K562 (cell line): ENCODE data around the gene MPPED1. TPM values are rescaled to one million over a fixed set of nuclear protein-coding genes. Genes with fewer than 3 reads are reported as not detected.

Source experiments
- JUND ChIP-seq, 2 experiments: IDR thresholded peaks; 2 replicates in 1 of 2; 3 replicates in 1 of 2; pipeline ENCODE4 v1.6.1; 2011; ENCODE audit warnings: borderline replicate concordance in 2 of 2, low read depth in 2 of 2, low read length in 2 of 2, improper control_type of control experiment in 1 of 2, missing biosample characterization in 1 of 2, missing genetic modification characterization in 1 of 2, missing genetic modification reagents in 1 of 2
- NFATC3 ChIP-seq: fragments of 450-650 bp; IDR thresholded peaks from 2 replicates; pipeline ENCODE4 v1.6.1; 2017; ENCODE audit warnings: mild to moderate bottlenecking
- RREB1 ChIP-seq: fragments of 250-450 bp; sonication (Bioruptor Pico); IDR thresholded peaks from 2 replicates; pipeline ENCODE4 v1.4.0; 2020
- SIN3A ChIP-seq, 2 experiments: fragments of 150-350 bp in 1 of 2; IDR thresholded peaks; 2 replicates each; pipeline ENCODE4 v1.6.1; 2011 to 2016; ENCODE audit warnings: borderline replicate concordance in 2 of 2, low read depth in 2 of 2, low read length in 2 of 2, mild to moderate bottlenecking in 2 of 2, moderate library complexity in 2 of 2; ENCODE audit not compliant: control insufficient read depth in 1 of 2
- SP1 ChIP-seq: sonication (generic); formaldehyde crosslinking; IDR thresholded peaks from 2 replicates; pipeline ENCODE4 v1.8.1; 2022; ENCODE audit warnings: mild to moderate bottlenecking, missing genetic modification reagents
- ZBTB5 ChIP-seq: fragments of 450-650 bp; IDR thresholded peaks from 2 replicates; pipeline ENCODE4 v1.6.1; 2017; ENCODE audit warnings: antibody characterized with exemption
- polyA plus RNA-seq, 8 experiments: library from polyadenylated mRNA; depleted of rRNA in 4 of 8; stranded (reverse) in 5 of 8; unstranded in 3 of 8; fragments of >200 nt; fragmentation: Nextera tagmentation in 2 of 8; fragmentation: Illumina TruSeq in 1 of 8; extraction: Ambion mirVana in 2 of 8; extraction: Trizol in 1 of 8; gene quantifications; 2 replicates each; pipeline versions ENCODE4 v1.2.1 to v1.2.3, GENCODE V29; 2011 to 2014; ENCODE audit warnings: inconsistent platforms in 1 of 8, missing spikeins in 1 of 8
- total RNA-seq, 7 experiments: library from RNA; depleted of rRNA in 6 of 7; stranded (reverse); fragments of >200 nt in 6 of 7; fragmentation: Illumina TruSeq in 2 of 7; extraction: Trizol in 2 of 7; gene quantifications; 2 replicates each; pipeline versions ENCODE4 v1.2.1 to v1.2.3, GENCODE V29; 2011 to 2021; ENCODE audit warnings: low replicate concordance in 1 of 7

Gene MPPED1
- total and polyA plus RNA-seq, 9 of the 15 experiments (the other 6 are each of a cell fraction or from before 2014, with no cell fraction given): not detected

DNA sequence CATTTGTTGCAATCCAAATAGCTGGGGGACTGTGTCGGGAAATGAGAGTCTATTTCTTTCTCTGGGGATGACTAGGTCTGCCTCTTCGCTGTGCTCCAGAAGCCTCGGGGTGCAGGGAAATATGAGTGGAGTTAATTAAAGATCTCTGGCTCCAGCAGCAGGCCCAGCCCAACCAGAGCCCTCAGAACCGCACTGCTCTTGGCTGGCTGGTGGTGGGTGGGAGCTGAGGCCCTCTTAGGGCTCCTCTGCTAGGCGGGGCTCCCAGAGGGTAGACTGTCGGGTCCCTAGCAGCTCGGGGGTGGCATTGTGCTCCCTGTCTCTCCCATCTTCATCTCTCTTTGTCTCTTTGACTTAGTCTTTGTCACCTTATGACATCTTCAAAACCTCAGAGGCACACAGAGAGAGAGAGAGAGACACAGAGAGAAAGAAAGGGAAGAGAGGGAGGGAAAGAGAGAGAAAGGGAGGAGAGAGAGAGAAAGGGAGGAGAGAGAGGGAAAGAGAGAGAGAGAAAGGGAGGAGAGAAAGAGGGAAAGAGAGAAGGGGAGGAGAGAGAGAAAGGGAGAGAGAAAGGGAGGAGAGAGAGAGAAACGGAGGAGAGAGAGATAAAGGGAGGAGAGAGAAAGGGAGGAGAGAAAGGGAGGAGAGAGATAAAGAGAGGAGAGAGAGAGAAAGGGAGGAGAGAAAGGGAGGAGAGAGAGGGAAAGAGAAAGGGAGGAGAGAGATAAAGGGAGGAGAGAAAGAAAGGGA lies 20.2 kb downstream of the MPPED1 start (continued):
- TF ChIP-seq RREB1 (CRISPR knock-in tag): no peak
- no peak for TF ChIP-seq SP1 (CRISPR knock-in tag)
- TF ChIP-seq NFATC3: no peak
- no peak for TF ChIP-seq JUND (IDR thresholded peaks at IDR 0.05; ENCODE audit: borderline replicate concordance, low read depth, low read length)
- TF ChIP-seq JUND (tag; IDR thresholded peaks at IDR 0.05; ENCODE audit: borderline replicate concordance, low read depth, low read length): no peak
- TF ChIP-seq SIN3A (IDR thresholded peaks at IDR 0.05; ENCODE audit: borderline replicate concordance in 2 of 2, control insufficient read depth in 1 of 2, low read depth in 2 of 2, low read length in 2 of 2): no peak
- TF ChIP-seq ZBTB5: no peak
